ENCODE results near the gene OPN4.

DNA sequence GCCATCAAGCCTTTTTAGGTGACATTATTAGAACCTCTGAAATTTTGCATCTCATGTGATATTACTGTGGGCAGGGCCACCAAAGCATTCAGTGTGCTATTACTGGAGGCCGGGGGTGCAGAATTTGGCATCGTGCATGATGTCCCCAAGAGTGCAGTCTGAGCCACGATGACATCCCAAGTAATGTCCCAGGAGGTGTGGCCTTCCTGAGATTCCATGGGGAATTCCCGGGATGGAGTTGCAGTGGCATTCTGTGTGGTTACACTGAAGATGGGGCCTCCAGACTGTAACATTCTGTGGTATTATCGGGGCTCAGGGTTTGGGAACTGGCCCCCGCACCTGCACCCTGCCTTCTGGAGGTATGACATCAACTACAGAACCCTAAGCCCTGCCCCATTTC lies 23.0 kb downstream of the OPN4 start:
- TF ChIP-seq CTCF (IDR thresholded peaks at IDR 0.05) (no peak), POLR2A (IDR thresholded peaks at IDR 0.05) (no peak)

Measured in lower leg skin (tissue), 3 donors.